ENCODE data around the gene ASCL2.
A peak's percentile ranks its signal among the peaks of the same experiment; 100 is the strongest.

Gene ASCL2

DNA sequence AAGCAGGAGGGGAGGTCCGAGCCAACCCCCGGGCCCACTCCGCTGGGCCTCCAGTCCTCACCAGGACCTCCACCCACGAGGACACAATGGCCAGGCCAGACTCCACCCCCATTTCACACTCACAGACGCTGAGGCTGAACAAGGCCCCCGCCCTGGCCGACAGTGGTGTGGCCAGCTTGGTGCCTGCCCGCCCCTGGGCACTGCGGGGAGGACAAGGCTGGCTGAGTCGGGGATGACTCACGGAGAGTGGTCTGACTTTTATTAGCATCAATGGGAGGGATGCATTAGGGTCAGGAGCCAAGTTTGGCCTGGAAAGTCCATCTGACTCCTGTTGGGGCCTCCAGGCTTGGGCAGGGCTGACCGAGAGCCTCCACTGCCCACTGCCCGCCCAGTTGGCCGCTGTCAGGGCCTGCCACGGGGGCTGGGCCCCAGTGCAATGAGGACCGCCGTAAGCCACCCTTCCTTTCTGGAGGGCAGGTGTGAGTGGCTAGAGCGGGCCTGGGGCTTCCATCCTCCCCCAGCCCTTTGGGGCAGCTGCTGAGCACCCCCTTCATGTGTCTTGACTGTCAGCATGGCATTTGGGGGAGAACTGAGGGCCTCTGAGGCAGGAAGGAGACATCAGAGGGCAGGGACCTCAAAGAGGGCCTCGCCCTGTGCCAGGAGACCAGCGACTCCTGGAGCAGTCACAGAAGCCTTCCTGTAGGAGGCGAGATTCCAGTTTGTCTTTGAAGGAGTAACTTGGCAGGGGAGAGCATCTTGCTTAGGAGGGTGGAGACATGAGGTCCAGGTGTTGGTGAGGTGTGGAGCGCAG lies 42.0 kb upstream of the ASCL2 start:
- TF ChIP-seq, protein P1, sequence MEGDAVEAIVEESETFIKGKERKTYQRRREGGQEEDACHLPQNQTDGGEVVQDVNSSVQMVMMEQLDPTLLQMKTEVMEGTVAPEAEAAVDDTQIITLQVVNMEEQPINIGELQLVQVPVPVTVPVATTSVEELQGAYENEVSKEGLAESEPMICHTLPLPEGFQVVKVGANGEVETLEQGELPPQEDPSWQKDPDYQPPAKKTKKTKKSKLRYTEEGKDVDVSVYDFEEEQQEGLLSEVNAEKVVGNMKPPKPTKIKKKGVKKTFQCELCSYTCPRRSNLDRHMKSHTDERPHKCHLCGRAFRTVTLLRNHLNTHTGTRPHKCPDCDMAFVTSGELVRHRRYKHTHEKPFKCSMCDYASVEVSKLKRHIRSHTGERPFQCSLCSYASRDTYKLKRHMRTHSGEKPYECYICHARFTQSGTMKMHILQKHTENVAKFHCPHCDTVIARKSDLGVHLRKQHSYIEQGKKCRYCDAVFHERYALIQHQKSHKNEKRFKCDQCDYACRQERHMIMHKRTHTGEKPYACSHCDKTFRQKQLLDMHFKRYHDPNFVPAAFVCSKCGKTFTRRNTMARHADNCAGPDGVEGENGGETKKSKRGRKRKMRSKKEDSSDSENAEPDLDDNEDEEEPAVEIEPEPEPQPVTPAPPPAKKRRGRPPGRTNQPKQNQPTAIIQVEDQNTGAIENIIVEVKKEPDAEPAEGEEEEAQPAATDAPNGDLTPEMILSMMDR (IDR thresholded peaks at IDR 0.05; ENCODE audit: low read depth, low read length), result no peak
- peak; percentile 46 for DNase-seq (ENCODE audit: extremely low read depth, low read depth)

DNA sequence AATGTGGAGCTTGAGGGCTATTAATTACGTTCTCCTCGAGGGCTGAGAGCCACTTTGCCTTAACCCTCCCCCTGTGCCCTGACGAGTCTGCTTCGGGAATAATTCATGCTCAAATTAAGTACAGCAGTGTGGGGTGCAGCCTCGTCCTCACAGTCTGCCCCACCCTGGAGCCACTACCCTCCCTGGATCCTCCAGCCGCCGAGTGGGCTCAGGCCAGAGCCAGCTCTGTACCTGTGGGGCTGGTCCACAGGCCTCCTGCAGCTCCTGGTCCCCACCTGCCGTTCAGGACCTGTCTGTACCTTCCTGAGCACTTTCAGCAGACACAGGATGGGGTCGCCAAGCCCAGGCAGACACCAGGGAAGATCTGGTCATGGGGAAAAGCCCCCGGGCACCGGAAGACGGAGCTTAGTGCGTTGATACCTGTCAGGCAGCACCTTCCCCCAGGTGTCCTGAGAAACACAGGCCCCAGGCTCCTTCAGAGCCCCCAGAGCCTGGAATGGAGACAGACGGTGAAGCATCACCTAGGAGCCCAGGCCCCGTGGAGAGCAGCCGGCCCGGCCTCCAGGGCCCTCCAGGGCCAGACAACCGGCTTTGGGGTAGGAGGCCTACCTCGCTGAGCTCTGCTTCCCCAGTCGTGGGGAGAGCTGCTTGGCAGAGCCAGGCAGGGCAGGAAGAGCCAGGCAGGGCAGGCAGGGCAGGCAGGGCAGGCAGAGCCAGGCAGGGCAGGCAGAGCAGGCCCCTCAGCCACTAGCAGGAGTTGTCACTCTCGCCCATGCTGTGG lies 41.2 kb upstream of the ASCL2 start:
- TF ChIP-seq, protein P1 (IDR thresholded peaks at IDR 0.05; ENCODE audit: low read depth, low read length), result no peak
- no peak for DNase-seq (ENCODE audit: extremely low read depth, low read depth)

DNA sequence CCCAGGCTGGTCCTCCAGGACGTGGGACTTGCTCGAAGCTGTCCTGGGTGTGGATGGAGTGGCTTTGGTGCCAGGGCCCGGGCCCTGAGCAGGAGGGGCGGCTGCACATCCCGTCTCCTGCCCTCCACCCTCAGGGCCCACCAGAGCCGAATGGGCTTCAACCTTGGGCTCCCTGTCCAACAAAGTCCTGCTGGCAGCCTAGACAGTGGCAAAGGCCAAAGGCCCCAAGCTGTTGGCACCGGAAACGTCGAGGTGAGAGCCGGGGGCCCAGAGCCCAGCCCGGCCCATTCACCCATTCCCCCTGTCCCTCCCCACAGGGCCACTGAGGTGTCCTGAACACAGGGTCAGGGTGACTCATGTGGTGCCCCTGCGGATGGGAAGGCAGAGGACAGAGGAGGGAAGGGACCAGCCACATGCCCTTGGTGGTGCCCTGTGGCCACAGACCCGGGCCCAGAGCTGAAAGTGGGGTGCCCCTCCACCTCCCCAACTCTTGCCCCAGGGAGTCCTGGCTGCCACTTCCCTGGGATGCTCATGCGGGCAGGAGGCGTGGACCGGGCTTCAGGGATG lies 40.5 kb upstream of the ASCL2 start:
- TF ChIP-seq, protein P1 (IDR thresholded peaks at IDR 0.05; ENCODE audit: low read depth, low read length), result no peak
- DNase-seq (ENCODE audit: extremely low read depth, low read depth), result no peak

DNA sequence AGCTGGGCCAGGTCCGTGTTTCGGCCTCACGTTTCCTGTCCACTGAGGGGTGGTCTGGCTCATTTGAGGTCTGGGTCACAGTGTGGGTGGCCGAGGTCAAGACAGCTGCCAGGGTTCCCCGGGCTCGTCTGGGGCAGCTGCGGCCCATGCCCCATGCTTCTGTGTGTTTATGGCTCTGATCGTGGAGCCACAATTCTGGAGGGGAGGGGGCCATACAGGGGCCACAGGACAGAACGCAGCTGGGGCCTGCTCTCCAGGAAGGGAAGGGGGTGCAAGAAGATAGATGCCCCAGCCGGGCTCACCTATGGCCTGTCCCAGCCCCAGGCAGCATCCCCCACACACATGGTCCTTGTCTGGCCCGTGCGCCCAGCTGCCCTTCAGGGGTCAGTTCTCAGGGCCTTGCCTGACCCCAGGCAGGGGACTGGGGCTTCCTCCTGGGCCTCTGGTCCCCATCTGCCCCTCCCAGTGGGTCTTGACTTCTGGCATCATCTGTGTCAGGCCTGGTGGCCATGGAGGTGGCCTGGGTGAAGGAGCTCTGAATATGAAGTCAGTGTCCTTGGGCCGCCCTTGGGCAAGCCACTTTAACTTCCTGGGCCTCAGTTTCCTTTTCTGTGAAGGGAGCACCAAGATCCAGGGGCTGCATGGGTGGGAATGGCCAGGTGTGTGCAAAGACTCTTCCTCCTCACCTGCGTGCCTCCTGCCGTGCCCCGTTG lies 39.8 kb upstream of the ASCL2 start:
- TF ChIP-seq, protein P1 (IDR thresholded peaks at IDR 0.05; ENCODE audit: low read depth, low read length), result no peak
- no peak for DNase-seq (ENCODE audit: extremely low read depth, low read depth)

DNA sequence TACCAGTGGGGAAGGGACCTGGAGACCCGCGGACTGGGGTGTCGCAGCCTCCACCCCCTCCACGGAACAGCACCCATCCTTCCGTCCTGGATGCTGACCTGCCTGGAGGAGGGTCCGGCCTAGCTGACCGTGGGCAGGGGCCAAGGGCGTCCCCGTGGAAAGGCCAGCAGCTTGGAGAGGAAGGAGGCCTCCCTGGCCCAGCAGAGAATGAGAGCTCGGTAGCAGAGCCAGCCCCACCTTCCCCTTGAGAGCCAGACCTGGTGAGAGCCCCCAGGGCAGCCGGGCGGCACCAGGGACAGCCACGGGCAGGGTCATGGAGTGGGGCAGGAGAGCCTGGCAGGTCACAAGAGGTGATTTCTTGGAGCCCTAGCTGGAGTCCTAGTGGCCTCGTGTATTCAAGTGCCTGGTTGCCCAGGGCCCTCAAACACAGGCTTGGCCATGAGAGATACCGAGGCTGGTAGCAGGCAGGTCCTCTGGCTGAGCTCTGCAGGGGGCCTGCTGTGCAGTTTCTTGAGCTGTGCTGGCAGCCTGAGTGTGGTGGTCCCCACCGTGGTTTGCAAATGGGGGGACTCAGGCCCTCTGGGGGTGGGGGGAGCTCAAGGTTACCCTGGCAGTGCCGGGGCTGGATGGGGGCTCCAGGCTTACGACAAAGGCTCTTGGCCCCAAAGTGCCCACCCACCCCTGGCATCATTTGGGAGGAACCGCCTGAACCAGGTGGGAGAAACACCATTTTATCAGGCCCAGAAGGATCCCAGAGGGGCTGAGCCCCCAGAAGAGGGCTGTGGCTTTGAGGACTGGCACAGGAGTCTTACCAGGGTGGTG lies 39.1 kb upstream of the ASCL2 start:
- no peak for DNase-seq (ENCODE audit: extremely low read depth, low read depth)
- TF ChIP-seq, protein P1 (IDR thresholded peaks at IDR 0.05; ENCODE audit: low read depth, low read length), result no peak

DNA sequence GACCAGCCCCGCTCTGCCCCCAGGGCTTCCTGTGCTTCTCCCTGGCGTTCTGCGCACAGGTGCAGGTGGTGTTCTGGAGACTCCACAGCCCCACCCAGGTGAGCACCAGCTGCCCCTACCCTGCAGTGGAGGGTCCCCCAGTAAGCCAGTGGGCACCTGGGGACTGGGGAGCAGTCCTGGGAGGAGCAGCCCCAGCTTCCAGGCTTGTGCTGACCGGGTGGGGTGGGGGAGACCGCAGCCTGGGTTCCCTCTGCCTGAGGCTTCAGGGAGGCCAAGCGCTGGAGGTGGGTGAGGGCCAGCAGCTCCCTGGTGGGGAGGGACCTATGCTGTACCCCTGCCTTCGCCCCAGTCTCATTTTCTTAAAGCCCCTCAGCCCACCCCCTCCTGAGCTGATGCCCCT lies 38.3 kb upstream of the ASCL2 start:
- TF ChIP-seq, protein P1 (IDR thresholded peaks at IDR 0.05; ENCODE audit: low read depth, low read length), result no peak
- DNase-seq (ENCODE audit: extremely low read depth, low read depth), result no peak
